DMS114 treated with DMSO at 0.1 percent for 48 hours (cell line): ENCODE results near the gene SYTL5.
"Not testable (repeated sequence)": the region's sequence is repeated elsewhere in the genome, so short reads cannot be mapped to it uniquely, and the experiment has no call there.

ENCODE experiments used
- DNase-seq: peaks from one replicate; lab custom pipeline; 2025; ENCODE audit not compliant: unreplicated experiment; lab: John Stamatoyannopoulos, UW

SYTL5 gene

GRCh38 chrX:38006291-38006690, at the start of gene SYTL5:
TSS of gene SYTL5 (plus strand) at chrX:38006553. CDS start at chrX:38033890, 27,337 bp downstream.
- no peak for DNase-seq

DNA sequence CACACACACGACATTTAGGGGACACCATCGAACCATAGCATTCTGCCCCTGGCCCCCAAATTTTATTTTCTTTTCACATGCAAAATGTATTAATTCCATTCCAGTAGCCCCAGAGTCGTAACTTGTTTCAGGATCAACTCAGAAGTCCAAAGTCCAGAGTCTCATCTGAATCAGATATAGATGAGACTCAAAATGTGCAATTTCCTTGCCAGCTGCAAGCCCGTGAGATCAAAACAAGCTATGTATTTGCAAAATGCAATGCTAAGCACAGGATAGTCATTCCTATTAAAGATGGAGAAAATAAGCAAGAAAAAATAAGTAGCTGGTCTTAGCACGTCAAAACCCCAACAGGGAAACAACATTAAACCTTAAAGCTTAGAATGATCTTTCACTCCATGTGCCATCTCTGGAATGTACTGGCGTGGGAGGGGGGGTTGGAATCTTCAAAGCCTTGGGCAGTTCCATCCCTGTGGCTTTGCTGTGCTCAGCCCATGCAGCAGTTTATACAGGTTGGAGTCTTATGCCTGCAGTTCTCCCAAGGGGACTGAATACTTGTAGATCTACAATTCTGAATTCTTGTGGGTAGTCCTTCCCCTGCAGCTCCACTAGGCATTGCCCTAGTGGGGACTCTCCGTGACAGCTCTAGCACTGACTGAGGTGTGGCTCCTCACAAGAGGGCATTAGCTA, 47.7 kb upstream of the SYTL5 start:
- no peak for DNase-seq

DNA sequence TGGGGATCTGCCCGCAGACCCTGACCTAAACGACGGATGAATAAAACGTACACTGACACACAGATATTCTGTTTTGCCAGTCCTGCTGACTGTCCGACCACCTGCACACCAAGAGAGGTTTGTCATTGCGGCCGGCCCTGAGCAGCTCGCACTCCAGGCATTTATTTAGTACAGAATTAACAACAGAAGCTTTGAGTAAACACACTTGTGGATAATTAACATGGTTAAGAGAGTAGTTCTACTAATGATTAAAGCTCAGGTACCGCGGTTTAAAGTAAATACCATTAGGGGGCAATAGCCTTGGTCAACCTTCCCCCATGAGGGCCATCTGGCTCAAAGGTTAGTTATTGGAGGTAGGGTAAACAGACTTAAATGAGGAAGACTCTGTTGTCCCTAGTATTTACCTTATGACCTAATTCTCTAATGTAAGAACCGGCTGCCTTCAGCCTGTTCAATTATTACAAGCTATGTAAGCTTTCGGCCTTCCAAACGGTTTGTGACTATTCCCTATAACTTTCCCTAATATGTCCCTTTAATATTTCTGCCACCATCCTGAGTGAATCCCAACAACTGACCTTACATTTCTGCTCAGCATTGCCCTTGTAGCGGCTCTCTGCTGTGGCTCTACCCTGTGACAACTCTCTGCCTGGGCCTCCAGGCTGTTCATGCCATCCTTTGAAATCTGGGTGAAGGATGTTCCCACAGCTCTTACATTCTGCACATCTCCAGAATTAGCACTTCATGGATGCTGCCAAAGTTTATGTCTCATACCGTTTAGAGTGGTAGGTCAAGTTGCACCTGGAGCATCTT, 46.9 kb upstream of the SYTL5 start:
- DNase-seq, result no peak

- DNase-seq, result no peak
These were observed 45.2 kb upstream of the SYTL5 start for GRCh38 chrX:37961118-37961517.

GRCh38 chrX:37967714-37968113, 38.6 kb upstream of the SYTL5 start:
- no peak for DNase-seq

DNA sequence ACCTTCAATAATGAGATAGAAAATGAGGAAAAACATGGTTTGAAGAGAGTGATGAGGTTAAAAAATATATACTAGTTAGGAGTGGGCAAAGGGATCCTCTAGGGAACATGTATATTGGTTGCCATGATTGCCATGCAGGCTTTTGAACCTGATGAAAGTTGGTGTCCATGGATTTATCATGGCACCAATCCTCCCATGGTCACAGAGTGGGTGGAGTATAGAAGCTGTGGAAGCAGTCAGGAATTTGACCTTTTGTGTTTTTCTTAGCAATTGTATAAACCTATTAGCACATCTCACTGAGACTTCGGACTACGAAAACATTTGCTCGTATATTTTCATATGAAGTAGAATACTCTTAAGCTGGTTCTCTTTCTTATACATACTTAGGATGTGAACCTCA, 30.9 kb upstream of the SYTL5 start:
- no peak for DNase-seq

DNA sequence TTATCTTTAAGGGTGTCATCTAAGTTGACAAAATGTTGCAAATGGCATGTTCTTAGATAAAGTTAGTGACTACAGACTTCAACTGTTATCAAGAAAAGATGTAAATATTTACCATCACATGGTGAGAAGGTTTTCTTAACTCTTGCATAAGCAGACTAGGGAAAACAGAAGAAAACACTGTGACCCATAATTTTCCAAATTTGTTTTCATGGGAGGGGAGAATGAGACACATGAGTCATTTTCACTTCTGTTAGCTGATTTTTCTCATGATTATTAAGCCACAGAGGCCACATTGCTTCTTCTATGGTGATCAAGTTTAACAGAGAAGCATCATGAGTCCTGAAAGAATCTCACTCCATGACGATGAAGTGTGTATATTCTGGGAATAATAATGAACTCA, 30.2 kb upstream of the SYTL5 start:
- no peak for DNase-seq

- no peak for DNase-seq
These were observed 21.5 kb upstream of the SYTL5 start for GRCh38 chrX:37984880-37985279.

- no peak for DNase-seq
These were observed 19.5 kb upstream of the SYTL5 start for GRCh38 chrX:37986893-37987292.

- DNase-seq, result no peak
These were observed 17.0 kb upstream of the SYTL5 start for GRCh38 chrX:37989304-37989703.

GRCh38 chrX:37991303-37991702, 15.1 kb upstream of the SYTL5 start:
- not testable (repeated sequence) for DNase-seq

- DNase-seq, result no peak
These were observed 13.2 kb upstream of the SYTL5 start for GRCh38 chrX:37993176-37993575.

- no peak for DNase-seq
These were observed 12.3 kb upstream of the SYTL5 start for GRCh38 chrX:37993837-37994619.

DNA sequence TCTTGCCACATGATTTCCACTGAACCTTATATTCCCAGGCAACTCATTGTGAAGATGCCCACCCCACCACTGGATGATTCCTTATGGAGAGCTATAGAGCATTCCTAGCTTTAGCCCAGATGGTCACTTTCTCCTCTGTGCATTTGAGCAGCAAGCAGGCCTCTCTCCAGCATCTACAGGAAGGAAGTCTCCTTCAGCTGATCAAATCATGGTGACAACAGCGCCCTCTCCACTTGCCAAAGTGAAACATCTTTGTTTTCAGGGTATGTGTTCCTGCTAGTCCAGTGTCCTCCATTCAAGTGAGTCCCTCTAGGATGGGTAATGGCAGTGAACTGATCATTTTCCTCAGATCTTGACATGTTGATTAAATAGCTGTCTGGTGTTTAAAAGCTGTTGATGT, 10.9 kb upstream of the SYTL5 start:
- no peak for DNase-seq

- DNase-seq, result no peak
These were observed 9.3 kb upstream of the SYTL5 start for GRCh38 chrX:37997096-37997495.

- no peak for DNase-seq
These were observed 7.6 kb upstream of the SYTL5 start for GRCh38 chrX:37998586-37999262.

GRCh38 chrX:38000706-38001105, 5.6 kb upstream of the SYTL5 start:
- DNase-seq, result no peak

- no peak for DNase-seq
These were observed 2.3 kb upstream of the SYTL5 start for GRCh38 chrX:38004046-38004445.

DNA sequence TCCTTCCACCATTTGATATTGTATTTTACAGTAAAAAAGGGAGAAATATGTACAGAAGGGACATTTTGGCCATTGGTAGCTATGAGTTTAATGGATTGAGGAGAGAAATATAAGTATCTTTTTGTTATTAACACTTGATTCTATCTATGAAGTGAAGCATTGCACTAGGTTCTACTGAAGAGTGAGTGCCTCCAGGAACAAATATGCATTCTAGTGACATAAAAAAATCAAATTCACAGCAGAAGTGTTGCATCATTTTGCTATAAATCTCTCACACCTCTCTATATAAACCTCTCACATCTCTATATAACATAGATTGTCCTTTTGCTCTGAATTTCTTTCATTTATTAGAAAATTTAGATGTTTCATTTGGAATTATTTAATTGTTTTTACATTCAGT, 425 bp downstream of the SYTL5 start:
- DNase-seq, result no peak

GRCh38 chrX:38008658-38009057, 2.3 kb downstream of the SYTL5 start:
- no peak for DNase-seq

GRCh38 chrX:38009641-38010040, 3.3 kb downstream of the SYTL5 start:
- DNase-seq, result no peak
